Stimulated activated CD8-positive, alpha-beta memory T cell treated with anti-CD3 and anti-CD28 coated beads, Interleukin-4, amount 100 ng/mL, for 1 hour (primary cell): ENCODE measurements around the gene MYBPC2.
"Not testable (repeated sequence)": the region's sequence is repeated elsewhere in the genome, so short reads cannot be mapped to it uniquely, and the experiment has no call there.

Experiments used
- DNase-seq, 2 donors: peaks; one replicate each; pipeline ENCODE4 v3.0.0-alpha.2; 2020; ENCODE audit warnings: low read depth in 2 of 2, low spot score in 1 of 2

Gene MYBPC2

DNA sequence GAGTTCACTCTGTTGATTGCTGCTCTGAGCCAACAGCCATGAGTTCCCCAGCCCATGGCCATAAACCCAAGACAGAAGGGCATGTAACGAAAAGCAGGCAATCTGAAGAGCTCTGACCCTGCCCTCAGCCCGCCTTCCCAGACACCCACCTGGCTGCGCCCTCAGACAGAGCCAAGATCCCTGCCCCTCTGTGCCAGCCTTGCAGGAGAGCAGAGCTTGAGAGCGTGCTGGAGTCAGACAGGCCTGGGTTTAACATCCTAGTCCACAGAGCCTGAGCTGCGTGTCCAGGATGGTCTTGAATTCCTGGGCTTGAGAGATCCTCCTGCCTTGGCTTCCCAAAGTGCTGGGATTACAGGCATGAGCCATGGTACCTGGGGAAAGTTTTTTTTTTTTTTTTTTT, 24.6 kb downstream of the MYBPC2 start:
- DNase-seq = no peak

DNA sequence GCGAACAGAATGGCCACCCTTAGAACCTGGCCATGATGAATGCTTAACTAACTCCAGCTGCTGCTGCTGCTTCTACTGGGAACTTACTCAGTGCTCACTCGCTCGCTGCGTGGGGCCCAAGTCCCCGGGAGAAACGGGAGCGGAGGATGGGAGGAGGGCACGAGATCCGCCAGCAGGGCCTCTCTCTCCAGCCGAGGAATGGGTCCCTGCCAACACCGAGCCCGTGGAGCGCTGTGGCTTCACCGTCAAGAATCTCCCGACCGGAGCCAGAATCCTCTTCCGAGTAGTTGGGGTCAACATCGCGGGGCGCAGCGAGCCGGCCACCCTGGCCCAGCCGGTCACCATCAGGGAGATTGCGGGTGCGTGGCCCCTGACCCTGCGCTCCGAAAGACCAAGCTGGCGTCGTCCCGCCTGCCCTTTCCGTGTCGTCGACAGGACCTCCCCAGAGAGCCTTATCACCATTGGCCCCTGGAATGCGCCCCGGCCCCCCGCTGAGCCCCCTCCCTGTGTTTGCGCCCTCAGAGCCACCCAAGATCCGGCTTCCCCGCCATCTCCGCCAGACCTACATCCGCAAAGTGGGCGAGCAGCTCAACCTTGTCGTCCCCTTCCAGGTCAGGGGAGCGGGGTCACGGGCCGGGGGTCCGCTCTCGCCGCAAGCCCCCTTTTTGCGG, 25.8 kb downstream of the MYBPC2 start:
- no peak for DNase-seq

DNA sequence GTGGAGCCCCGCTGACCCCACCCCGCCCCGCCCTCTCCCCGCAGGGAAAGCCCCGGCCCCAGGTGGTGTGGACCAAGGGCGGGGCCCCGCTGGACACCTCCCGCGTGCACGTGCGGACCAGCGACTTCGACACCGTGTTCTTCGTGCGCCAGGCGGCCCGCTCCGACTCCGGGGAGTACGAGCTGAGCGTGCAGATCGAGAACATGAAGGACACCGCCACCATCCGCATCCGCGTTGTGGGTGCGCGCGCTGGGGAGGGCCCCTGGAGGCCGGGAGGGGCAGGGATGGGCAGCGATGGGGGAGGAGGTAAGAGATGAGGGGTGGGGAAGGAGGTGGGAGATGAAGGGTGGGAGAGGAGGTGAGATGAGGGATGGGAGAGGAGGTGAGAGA, 26.4 kb downstream of the MYBPC2 start:
- no peak for DNase-seq

DNA sequence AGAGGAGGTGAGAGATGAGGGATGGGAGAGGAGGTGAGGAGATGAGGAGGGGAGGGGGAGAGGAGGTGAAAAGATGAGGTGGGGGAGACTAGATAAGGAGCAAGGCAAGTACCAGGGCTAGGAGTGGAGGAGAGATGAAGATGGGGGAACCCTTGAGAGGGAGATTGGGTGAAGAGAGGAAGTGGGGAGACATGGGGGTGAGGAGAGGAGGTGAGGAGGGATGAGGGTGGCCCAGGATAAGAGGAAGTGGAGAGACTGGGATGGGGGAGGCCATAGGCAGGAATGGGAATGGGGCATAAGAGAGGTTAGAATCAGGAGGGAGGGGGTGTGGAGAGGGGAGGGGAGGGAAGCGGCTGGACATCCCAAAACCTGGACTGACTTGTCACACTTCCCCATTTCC, 26.9 kb downstream of the MYBPC2 start:
- DNase-seq = no peak

DNA sequence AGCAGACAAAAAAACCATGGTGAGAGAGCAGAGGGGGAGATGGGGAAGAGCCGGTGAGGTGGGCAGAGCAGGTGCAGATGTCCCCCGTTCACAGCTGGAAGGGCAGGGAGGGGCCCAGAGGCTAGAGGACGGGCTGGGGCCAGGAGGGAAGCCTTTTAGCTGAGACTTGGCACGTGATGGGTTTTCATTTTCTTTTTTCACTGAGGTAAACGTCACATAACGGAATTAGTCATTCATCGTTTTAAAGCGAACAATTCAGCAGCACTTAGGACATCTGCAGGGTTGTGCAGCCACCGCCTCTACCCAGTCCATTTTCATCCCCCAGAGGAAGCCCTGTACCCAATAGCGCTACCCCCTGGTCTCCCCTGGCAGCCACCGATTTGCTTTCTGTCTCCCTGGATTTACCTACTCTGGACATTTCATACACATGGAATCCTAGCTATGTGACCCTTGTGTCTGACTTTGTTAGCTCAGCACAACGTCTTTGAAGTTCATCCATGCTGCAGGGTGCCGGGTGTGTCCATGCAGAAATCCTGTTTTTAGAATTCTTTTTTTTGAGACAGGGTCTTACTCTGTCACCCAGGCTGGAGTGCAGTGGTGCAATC, 27.6 kb downstream of the MYBPC2 start:
- no peak for DNase-seq

DNA sequence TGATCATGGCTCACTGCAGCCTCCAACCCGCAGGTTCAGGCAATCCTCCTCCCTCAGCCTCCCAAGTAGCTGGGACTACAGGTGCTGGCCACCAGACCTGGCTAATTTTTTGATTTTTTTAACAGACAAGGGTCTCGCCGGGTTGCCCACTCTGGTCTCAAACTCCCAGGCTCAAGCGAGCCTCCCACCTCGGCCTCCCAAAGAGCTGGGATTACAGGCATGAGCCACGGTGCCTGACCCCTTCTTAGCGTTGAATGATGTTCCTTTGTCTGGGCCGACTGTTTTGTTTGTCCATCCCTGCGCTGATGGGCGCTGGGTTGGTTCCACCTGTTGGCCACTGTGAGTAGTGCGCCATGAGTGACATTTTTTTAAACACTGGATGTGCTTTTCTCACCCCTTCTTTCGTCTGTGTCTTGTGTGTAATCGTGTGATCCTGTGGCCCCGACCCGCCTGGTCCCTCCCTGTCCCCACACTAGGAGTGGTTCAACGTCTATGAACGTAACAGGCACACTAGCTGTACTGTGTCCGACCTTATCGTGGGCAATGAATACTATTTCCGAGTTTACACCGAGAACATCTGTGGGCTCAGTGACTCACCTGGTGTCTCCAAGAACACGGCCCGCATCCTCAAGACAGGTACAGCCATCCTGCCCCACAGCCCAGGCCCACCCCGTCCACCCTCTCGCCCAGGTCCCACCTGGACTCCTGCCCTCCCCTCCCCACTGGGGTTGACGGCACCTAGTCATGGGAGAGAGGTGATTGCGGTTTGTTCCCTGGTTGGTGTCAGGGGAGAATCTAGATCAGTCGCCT, 28.6 kb downstream of the MYBPC2 start:
- DNase-seq = peak in 1 of 2 donors; percentile 28

DNA sequence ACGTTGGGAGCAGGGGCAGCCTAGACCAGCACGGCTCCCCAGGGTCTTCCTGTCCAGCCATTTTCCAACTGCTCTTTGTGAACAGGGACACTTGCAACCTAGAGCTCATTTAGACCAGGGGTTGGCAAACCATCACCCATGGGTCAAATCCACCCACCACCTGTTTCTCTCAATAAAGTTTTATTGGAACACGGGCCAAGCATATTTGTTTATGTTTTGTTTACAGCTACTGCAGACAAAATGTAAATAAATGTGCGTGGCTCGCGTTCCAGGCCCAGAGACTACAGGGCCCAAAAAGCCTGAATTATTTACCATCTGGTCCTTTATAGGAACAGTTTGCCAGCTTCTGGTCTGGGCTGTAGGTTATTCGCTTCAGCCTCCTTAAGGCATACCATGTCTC, 30.3 kb downstream of the MYBPC2 start:
- no peak for DNase-seq

DNA sequence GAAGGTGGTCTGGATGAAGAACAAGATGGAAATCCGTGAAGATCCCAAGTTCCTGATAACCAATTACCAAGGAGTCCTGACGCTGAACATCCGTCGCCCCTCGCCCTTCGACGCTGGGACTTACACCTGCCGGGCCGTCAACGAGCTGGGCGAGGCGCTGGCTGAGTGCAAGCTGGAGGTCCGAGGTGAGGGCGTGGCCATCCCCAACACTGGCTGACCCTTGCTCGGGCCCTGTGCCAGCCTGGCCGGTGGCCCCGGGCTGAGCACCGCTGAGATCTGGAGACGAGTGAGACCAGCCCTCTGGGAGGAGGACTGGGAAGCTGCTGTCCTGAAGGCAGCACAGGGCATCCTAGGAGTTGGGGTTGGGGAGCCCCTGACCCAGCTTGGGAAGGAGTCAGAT, 31.7 kb downstream of the MYBPC2 start:
- DNase-seq = no peak

DNA sequence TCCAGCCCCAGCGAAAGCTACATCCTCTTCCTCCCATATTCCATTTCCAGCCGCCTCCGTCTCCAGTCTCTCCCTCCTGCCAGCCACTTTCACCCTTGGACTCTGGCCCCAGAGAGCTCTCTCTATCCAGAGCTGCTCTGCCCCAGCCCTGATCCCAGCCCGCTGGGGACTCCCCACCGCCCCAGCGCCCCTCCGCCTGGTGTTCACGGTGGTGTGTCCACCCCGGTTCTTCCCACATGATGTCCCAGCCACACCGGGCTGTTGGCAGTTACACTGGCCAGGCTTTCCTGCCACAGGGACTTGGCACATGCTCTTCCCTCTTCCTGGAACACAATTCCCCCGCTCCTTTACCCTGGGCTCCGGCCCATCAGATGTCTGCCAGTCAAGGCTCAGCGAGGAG, 32.3 kb downstream of the MYBPC2 start:
- no peak for DNase-seq

DNA sequence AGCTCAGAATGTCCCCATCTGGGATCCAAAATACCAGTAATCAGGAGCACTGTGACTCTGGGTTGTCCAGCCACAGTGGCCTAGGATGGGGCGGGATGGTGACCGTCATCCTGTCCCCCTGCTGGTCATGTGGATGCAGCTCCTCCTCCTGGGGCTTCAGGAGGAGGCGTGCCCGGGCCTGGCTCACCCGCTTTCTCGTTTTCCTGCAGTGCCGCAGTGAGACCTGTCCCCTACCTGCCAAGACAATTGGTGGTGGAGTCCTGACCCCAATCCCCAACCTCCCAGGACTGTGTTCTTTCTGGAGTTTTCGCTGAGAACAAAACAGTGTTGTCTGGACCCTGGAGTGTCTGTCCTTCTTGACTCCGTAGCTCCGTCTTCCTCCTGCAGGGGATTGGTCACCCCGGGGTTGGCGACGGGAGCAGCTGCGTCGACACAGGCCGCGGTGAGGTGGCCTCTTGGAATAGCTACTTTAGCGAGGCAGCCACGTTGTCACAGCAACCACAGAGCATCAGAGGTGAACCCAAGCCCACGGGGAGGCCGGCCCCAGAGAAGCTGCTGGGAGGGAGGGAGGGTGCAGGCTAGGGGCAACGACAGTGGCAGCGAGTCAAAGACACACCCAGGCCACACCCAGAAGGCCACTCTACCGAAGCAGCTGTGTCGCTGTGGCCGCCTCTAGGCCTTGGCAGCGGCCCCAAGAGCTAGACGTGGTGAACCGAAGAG, 33.5 kb downstream of the MYBPC2 start:
- DNase-seq = no peak

DNA sequence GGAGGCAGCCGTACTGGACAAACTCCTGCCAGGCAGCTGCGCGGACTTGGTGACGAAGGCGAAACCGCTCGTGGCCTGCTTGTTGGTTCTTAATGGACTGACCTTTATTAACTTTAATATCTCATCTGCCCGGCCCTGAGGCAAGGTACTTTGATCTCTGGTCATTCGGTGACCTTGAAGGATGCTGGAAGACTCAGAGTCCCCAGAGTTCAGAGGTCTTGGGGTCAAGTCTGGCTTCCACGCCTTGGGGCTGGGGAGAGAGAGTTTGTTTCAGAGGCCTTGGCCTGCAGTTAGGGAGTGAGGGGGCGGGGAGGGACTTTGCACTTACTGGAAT, 34.0 kb downstream of the MYBPC2 start:
- no peak for DNase-seq

DNA sequence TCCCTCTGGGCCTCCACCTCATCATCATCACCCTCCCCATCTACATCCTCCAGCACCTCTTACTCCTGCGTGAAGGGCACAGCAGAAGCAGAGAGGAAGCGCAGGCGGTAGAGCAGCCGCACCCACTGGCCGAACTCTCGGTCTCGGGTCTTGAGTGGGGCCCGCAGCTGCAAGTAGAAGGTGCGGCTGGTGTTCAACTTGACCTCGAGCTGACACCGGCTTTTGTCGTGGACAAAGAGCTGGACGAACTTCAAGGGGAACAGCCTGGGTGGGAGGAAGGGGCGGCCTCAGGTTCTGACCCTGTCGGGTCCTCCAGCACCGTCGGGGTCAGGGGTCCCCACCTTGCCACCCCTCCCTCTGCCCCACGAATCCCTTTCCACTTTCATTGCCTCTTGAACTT, 34.9 kb downstream of the MYBPC2 start:
- no peak for DNase-seq

DNA sequence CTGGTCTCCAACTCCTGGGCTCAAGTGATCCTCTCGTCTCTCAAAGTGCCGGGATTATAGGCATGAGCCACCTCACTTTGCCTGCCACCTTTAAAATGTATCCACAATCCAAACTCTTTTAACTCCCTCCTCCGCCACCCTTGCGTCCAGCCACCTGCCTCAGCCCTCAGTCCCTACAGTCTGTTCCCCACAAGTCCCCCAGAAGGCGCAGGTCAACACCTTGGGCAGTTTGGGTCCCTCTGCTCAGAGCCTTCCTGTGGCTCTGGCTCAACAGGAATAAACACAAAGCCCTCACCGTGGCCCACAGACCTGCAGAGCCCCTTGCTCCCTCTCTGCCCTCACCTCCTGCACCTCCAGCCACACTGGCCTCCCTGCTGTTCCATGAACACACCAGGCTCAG, 36.1 kb downstream of the MYBPC2 start:
- no peak for DNase-seq

DNA sequence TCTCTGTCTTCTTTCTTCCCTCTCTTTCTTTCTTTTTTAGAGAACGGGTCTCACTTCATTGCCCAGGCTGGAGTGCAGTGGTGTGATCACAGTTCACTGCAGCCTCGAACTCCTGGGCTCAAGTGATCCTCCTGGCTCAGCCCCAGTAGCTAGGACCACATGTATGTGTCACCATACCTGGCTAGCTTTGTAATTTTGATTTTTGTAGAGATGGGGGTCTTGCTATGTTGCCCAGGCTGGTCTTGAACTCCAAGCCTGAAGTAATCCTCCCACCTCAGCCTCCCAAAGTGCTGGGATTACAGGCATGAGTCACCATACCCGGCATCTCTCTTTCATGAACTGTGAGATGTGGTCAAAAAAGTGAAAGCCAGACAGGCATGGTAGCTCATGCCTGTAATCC, 40.6 kb downstream of the MYBPC2 start:
- not testable (repeated sequence) for DNase-seq

DNA sequence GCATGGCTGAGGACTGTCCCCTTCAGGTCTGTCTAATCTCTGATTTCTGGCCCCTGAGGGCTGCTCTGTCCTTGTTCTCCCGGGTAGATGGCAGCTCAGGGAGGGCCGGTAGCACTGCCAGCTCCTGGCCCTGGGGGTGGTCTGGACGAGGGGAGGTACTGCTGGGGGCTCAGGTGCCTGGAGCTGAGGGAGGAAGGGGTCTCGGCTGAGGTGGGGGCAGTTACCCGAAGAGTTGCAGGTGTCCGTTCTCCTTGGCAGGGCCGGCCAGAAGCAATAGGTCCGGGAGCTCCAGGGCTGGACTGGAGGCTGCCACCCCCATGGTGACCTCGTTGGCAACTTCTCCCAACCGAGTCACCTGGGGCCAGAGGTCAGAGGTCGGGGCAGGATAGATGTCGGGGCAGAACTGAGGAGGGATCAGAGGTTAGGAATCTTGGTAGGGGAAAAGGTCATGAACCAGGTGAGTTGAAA, 42.4 kb downstream of the MYBPC2 start:
- no peak for DNase-seq

DNA sequence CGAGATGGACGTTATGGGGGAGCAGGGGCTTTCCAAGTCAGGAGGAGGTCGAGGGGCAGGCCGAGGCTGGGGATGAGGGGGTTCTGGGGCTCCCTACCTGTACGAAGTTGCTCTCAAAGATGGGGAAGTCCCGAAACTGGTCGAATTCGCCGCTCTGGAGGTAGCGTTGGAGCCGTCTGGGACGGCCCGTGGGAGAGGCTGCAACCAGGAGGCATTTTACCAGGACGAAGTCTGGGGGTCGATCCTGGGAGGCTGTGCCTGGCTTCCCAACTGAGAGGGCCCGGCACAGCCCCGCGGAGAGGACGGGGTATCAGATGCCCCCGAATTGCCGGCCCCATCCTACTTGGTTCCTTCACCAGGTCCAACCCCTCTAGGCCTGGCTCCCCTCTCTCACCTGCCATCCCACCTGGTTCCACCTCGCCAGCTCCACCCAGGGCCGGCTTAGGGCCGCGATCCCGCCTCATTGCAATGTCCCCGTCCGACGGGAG, 43.1 kb downstream of the MYBPC2 start:
- DNase-seq = no peak

DNA sequence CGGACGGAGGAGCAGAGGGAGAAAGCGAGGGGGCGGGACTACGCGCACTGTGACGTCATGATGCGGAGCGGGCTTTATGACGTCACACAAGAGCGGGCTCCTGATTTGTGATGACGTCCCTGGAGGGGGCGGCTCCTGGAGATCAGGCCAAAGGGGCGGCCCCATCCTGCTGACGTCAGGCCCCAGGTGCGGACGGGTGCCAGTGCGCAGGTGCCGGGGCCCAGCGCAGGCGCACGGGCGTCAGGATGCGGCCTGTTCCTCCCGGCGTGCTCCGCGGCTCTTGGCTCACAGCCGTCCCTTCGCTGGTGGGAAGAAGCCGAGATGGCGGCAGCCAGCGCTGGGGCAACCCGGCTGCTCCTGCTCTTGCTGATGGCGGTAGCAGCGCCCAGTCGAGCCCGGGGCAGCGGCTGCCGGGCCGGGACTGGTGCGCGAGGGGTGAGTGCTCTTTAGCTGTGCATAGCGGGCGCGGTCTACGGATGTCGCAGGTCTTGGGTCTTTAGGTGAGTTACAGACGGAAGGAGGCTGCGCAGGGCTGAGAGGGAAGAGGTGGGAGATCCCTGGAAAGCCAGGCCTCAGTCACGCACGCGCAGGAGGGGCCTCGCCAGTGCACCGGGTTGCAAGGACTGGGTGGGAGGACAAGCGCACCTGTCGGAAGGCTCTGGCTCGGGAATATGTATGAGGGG, 43.7 kb downstream of the MYBPC2 start, which contains the start of the genes EMC10 and GARIN5A:
TSS of gene EMC10 (plus strand) at position 284 of the 683 bp plus-strand sequence. CDS start at position 322, 38 bp downstream.
TSS of gene GARIN5A (minus strand) at position 625 of the 683 bp plus-strand sequence. CDS start at position 165, 460 bp downstream.
- DNase-seq = peak; percentile 66 to 86

DNA sequence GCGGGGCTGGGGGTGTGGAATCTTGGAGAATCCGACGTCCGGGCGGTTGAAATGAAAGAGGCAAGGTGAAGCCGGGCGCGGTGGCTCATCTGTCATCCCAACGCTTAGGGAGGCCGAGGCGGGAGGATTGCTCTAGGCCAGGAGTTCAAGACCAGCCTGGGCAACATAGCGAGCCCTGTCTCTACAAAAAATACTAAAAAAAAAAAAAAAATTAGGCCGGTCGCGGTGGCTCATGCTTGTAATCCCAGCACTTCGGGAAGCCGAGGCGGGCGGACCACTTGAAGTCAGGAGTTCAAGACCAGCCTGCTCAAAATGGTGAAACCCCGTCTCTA, 44.2 kb downstream of the MYBPC2 start:
- no peak for DNase-seq

DNA sequence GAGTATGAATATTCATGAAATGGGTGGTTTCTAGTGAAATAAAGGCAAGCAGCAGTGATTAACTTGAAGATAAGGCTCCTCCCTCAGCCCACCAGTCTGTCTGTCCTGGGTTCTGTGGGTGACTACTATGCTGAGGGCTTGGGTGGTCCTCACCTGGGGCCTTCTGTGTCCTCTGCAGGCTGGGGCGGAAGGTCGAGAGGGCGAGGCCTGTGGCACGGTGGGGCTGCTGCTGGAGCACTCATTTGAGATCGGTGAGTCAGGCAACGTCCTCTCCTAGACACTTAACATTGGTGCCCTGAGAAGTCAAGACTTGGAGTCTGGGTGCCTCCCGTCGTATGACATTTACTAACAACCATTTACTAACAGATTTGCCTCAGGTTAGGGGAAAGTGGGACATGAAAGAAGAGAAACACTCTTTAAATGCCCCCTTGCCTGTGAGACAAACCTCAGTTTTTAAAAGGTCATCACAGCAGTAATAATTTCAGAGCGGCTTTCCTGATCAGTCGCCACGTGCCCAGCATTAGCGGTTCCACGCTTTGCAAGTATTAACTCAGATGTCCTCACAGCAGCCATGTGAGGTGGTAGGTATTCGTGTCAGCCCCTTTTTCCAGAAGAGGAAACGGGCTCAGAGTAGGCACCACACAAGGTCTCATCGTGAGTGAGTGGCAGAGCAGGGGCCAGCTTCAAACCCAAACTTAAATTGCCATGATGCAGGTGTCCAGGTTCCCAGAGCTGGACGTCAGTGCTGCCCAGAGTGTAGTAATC, 45.2 kb downstream of the MYBPC2 start:
- no peak for DNase-seq
